ENCODE data around the gene C11orf54.
"Not testable (repeated sequence)": the region's sequence is repeated elsewhere in the genome, so short reads cannot be mapped to it uniquely, and the experiment has no call there.

The C11orf54 gene

DNA sequence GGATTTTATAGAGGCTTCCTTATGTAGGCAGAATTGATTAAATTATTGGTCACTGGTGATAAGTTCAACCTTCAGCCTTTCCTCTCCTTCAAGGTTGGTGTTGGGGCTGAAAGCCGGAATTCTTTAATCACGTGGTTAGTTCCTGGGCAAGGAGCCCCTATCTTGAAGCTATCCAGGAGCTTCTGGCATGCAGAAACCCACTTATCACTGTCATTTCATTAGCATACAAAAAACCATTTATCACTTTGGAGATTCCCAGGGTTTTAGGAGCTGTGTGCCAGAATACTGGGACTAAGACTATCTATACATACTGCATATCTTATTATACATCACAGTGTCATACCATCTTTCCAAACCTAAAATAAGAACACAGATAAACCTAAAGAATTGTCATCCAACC, 24.1 kb downstream of the C11orf54 start:
- TF ChIP-seq, protein P1, sequence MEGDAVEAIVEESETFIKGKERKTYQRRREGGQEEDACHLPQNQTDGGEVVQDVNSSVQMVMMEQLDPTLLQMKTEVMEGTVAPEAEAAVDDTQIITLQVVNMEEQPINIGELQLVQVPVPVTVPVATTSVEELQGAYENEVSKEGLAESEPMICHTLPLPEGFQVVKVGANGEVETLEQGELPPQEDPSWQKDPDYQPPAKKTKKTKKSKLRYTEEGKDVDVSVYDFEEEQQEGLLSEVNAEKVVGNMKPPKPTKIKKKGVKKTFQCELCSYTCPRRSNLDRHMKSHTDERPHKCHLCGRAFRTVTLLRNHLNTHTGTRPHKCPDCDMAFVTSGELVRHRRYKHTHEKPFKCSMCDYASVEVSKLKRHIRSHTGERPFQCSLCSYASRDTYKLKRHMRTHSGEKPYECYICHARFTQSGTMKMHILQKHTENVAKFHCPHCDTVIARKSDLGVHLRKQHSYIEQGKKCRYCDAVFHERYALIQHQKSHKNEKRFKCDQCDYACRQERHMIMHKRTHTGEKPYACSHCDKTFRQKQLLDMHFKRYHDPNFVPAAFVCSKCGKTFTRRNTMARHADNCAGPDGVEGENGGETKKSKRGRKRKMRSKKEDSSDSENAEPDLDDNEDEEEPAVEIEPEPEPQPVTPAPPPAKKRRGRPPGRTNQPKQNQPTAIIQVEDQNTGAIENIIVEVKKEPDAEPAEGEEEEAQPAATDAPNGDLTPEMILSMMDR (conservative IDR thresholded peaks at IDR 0.05; ENCODE audit: low read depth, low read length): no peak
- no peak for DNase-seq (ENCODE audit: low read depth)
- no peak overlapping the region for H3K4me3 ChIP-seq (ENCODE audit: low read length)

DNA sequence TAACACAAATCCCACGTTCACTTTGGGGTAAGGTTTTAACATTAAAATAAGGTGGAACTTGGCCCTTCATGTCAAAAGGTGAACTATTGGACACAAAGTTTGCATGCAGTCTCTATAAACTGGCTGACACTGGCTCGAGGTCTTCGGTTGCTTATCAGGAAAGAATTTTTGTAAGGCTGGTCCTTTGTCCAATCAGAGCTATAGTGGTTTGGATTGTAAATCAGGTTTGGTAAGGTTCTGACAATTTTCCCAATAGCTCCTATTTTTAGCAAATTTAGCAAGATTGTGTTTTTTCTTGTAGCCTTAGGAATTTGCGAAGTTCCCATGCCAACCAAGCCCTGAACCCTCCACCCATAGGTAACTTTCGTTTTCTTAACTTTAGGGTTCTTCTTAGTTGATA, 25.0 kb downstream of the C11orf54 start:
- no peak for DNase-seq (ENCODE audit: low read depth)
- H3K4me3 ChIP-seq (ENCODE audit: low read length): no peak overlapping the region
- TF ChIP-seq, protein P1 (conservative IDR thresholded peaks at IDR 0.05; ENCODE audit: low read depth, low read length): no peak

DNA sequence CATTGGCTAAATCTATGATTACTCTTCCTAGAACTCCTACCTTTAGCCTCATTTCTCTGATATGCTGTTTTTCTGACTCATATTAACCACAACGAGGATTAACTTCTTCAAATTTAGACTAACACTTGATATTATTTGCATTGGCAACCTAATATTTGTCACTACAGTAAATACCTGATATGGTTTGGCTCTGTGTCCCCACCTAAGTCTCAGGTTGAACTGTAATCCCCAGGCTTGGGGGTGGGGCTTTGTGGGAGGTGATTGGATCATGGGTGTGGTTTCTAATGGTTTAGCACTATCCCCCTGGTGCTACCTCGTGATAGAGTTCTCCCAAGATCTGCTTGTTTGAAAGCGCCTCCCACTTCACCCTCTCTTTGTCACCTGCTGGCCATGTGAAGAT, 25.5 kb downstream of the C11orf54 start:
- no peak for DNase-seq (ENCODE audit: low read depth)
- TF ChIP-seq, protein P1 (conservative IDR thresholded peaks at IDR 0.05; ENCODE audit: low read depth, low read length): no peak
- H3K4me3 ChIP-seq (ENCODE audit: low read length): no peak overlapping the region

DNA sequence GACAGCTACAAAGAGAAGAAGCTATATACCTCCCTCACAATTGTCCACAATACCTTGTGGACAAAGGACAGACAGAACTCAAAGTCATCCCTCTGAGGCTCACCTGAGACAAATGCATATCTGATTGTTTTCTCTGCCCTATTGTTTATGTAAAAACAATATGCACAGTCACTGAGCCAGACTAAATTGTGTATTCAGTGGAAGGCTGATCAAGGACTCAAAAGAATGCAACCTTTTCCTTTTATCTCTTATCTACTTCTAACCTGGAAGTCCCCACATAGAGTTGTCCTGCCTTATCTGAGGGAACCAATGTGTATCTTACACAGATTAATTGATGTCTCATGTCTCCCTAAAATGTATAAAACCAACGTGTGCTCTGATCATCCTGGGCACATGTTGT, 28.7 kb downstream of the C11orf54 start:
- no peak for DNase-seq (ENCODE audit: low read depth)
- no peak overlapping the region for H3K4me3 ChIP-seq (ENCODE audit: low read length)
- TF ChIP-seq, protein P1 (conservative IDR thresholded peaks at IDR 0.05; ENCODE audit: low read depth, low read length): no peak

DNA sequence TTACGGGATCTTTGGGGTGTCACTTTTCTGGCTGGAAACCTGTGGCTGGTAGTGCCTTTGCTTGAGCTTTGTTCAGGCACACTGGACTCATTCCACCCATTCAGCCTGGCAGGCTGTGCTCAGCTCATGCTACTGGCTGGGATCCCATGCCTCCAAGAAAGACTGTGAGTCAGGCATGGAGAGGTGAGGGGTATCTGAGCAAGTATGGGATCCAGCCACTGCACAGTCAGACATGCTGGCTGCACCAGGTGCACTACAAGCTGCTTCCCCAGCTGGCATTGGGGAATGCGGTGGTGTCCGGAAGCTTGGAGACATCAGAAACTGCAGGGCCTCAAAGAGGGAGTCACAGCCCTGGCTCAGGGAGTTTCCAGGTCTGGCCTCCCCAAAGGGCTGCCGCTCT, 30.7 kb downstream of the C11orf54 start:
- no peak overlapping the region for H3K4me3 ChIP-seq (ENCODE audit: low read length)
- TF ChIP-seq, protein P1 (conservative IDR thresholded peaks at IDR 0.05; ENCODE audit: low read depth, low read length): no peak
- no peak for DNase-seq (ENCODE audit: low read depth)

- DNase-seq (ENCODE audit: low read depth): no peak
- TF ChIP-seq, protein P1 (conservative IDR thresholded peaks at IDR 0.05; ENCODE audit: low read depth, low read length): no peak
- H3K4me3 ChIP-seq (ENCODE audit: low read length): no peak overlapping the region
Observed at GRCh38 chr11:93773045-93773477, 31.6 kb downstream of the C11orf54 start.

DNA sequence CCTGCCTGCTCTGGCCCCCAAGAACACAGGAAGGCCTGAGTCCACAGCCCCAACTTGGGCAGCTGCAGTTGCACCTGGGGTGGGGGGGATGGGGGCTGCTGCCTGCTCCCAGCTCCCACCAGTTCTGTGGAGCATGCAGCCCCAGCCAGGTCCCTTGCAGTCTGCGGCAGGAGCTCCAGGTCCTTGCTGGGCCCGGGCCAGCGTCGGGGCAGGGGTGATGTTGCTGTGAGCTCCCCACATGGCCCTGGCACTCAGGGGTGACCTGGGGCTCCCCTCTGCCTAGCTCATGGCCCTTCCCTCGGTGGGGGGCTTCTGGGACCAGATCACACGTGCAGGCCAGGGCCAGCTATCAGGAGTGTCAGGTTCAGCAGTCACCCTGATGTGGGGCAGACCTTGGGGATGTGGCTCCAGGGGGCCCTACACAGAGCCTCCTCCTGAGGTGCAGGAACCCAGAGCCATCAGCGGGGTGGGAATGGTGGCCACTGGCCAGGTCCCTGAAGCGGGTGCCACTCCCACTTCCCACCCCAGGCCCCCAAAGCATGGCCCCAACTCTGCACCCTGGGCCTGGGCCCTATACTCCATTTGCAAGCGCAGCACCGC, 32.2 kb downstream of the C11orf54 start:
- DNase-seq (ENCODE audit: low read depth): no peak
- no peak overlapping the region for H3K4me3 ChIP-seq (ENCODE audit: low read length)
- TF ChIP-seq, protein P1 (conservative IDR thresholded peaks at IDR 0.05; ENCODE audit: low read depth, low read length): no peak

- H3K4me3 ChIP-seq (ENCODE audit: low read length); DNase-seq (ENCODE audit: low read depth): not testable (repeated sequence)
Observed at GRCh38 chr11:93774560-93774959, 33.1 kb downstream of the C11orf54 start.
